GM23248 (cell line): Measurements from ENCODE around the gene IVD. TPM values are rescaled to one million over a fixed set of nuclear protein-coding genes. Genes with fewer than 3 reads are reported as not detected.

Experiments used
- DNase-seq: peaks from one replicate; pipeline ENCODE4 v3.0.0-alpha.2; 2015
- H2AFZ ChIP-seq: fragments of 200-600 bp; sonication (generic); 2 replicates; pipeline ENCODE4 v1.6.1; 2016; ENCODE audit warnings: antibody characterized with exemption
- H3F3A ChIP-seq: fragments of 200-600 bp; sonication (generic); 2 replicates; pipeline ENCODE4 v1.6.1; 2016; ENCODE audit warnings: mild to moderate bottlenecking, antibody characterized with exemption, mixed run types; ENCODE audit not compliant: insufficient read depth
- H3K27ac ChIP-seq: fragments of 200-600 bp; sonication (generic); 2 replicates; pipeline ENCODE4 v1.5.1; 2016; ENCODE audit warnings: mild to moderate bottlenecking
- H3K27me3 ChIP-seq: fragments of 200-600 bp; sonication (generic); replicated peaks from 2 replicates; pipeline ENCODE4 v1.6.1; 2016; ENCODE audit warnings: mild to moderate bottlenecking; ENCODE audit not compliant: insufficient read depth
- H3K36me3 ChIP-seq: fragments of 200-600 bp; sonication (generic); 2 replicates; pipeline ENCODE4 v1.6.1; 2016; ENCODE audit warnings: low read depth, mild to moderate bottlenecking
- H3K4me1 ChIP-seq: fragments of 200-600 bp; sonication (generic); 2 replicates; pipeline ENCODE4 v1.6.1; 2016; ENCODE audit warnings: mild to moderate bottlenecking; ENCODE audit not compliant: insufficient read depth
- H3K4me2 ChIP-seq: fragments of 200-600 bp; sonication (generic); one replicate; pipeline ENCODE4 v1.6.1; 2016; ENCODE audit warnings: mild to moderate bottlenecking; ENCODE audit not compliant: unreplicated experiment
- H3K4me3 ChIP-seq: fragments of 200-600 bp; sonication (generic); 2 replicates; pipeline ENCODE4 v1.5.1; 2016; ENCODE audit warnings: mild to moderate bottlenecking
- H3K79me2 ChIP-seq: fragments of 200-600 bp; sonication (generic); 2 replicates; pipeline ENCODE4 v1.6.1; 2016; ENCODE audit warnings: mild to moderate bottlenecking; ENCODE audit not compliant: insufficient read depth
- H3K9ac ChIP-seq: fragments of 200-600 bp; sonication (generic); 2 replicates; pipeline ENCODE4 v1.6.1; 2016; ENCODE audit warnings: mild to moderate bottlenecking
- H3K9me2 ChIP-seq: fragments of 200-600 bp; sonication (generic); 2 replicates; pipeline ENCODE4 v1.6.1; 2016; ENCODE audit warnings: mixed run types, mild to moderate bottlenecking, moderate library complexity; ENCODE audit not compliant: insufficient read depth
- H3K9me3 ChIP-seq: fragments of 200-600 bp; sonication (generic); one replicate; pipeline ENCODE4 v1.6.1; 2017; ENCODE audit warnings: low read depth
- H4K20me1 ChIP-seq: fragments of 200-600 bp; sonication (generic); 2 replicates; pipeline ENCODE4 v1.6.0; 2016; ENCODE audit not compliant: insufficient read depth
- EZH2 ChIP-seq: fragments of 200-600 bp; sonication (generic); IDR thresholded peaks from 2 replicates; pipeline ENCODE4 v1.6.1; 2018; ENCODE audit warnings: antibody characterized with exemption, mild to moderate bottlenecking; ENCODE audit not compliant: insufficient read depth, poor library complexity, severe bottlenecking
- EZH2phosphoT487 ChIP-seq: fragments of 200-600 bp; sonication (generic); IDR thresholded peaks from 2 replicates; pipeline ENCODE4 v1.6.1; 2018; ENCODE audit warnings: antibody characterized with exemption, moderate library complexity, mild to moderate bottlenecking, low read depth; ENCODE audit not compliant: insufficient read depth
- WGBS, 2 experiments: methylation state at CpG; one replicate each; pipeline ENCODE4 v1.1.6; 2015 to 2017; ENCODE audit warnings: low lambda C conversion rate in 2 of 2, low coverage in 1 of 2; ENCODE audit errors: missing lambda C conversion rate in 2 of 2; 5-methylcytosine and 5-hydroxymethylcytosine counted together
- in situ Hi-C: fragments of 300-500 bp; cut with MboI; formaldehyde crosslinking; loops from 2 replicates; pipeline ENCODE4 v1.15.0; 2020
- polyA plus RNA-seq: library from polyadenylated mRNA; unstranded; fragments of >200 nt; fragmentation: Nextera tagmentation; extraction: Ambion mirVana; gene quantifications from 2 replicates; pipeline ENCODE4 v1.2.1, GENCODE V29; 2016
- total RNA-seq: library from RNA; depleted of rRNA; stranded (reverse); fragments of >200 nt; shearing (Covaris generic); gene quantifications from 2 replicates; pipeline ENCODE4 v1.2.3, GENCODE V29; 2014

IVD gene
- total and polyA plus RNA-seq, 2 experiments from 2014 or later: 28.2 to 50.1 TPM

GRCh38 chr15:40364251-40364650, 41.3 kb upstream of the IVD start:
- H3K36me3 ChIP-seq: no peaks in the 10 kb centered on the region
- H3K9ac ChIP-seq: no peak overlapping the region
- in situ Hi-C loops: no loop called here
- DNase-seq: no peak
- no peaks in the 10 kb centered on the region for H3K9me2 ChIP-seq
- TF ChIP-seq EZH2 (no peak), EZH2phosphoT487 (no peak)
- H3K79me2 ChIP-seq: no peaks in the 10 kb centered on the region
- no peak overlapping the region for H3K4me2 ChIP-seq
- no peak overlapping the region for H3K4me3 ChIP-seq
- H4K20me1 ChIP-seq: no peaks in the 10 kb centered on the region
- H2AFZ ChIP-seq: no peak overlapping the region
- no peak overlapping the region for H3K27ac ChIP-seq
- H3F3A ChIP-seq: no peaks in the 10 kb centered on the region
- peaks cover under 1% of the 10 kb centered on the region; the same call in 1 of the 2 replicates for H3K27me3 ChIP-seq
- H3K4me1 ChIP-seq: no peaks in the 10 kb centered on the region
- H3K9me3 ChIP-seq: no peaks in the 10 kb centered on the region
- 54% methylated on average over 6 of the region's 6 CpGs for WGBS, 2 experiments

- Histone ChIP-seq H3K4me3 (no peak overlapping the region), H3K27ac (no peak overlapping the region), H3K9me3 (no peaks in the 10 kb centered on the region), H3K27me3 (no peaks in the 10 kb centered on the region; the same call in 1 of the 2 replicates), H3F3A (no peaks in the 10 kb centered on the region), H3K9ac (no peak overlapping the region), H3K36me3 (no peaks in the 10 kb centered on the region), H3K79me2 (no peaks in the 10 kb centered on the region), H2AFZ (no peak overlapping the region), H3K4me2 (no peak overlapping the region), H3K4me1 (no peaks in the 10 kb centered on the region), H4K20me1 (no peaks in the 10 kb centered on the region), H3K9me2 (no peaks in the 10 kb centered on the region)
- in situ Hi-C loops: no loop called here
- TF ChIP-seq EZH2: no peak
- TF ChIP-seq EZH2phosphoT487: no peak
- no peak for DNase-seq
- WGBS, 2 experiments: 71 to 74% methylated on average over 5 of the region's 5 CpGs
Observed at GRCh38 chr15:40365016-40365415, 40.6 kb upstream of the IVD start.

GRCh38 chr15:40365624-40366456, 39.8 kb upstream of the IVD start:
- Histone ChIP-seq H3F3A (no peaks in the 10 kb centered on the region), H4K20me1 (no peaks in the 10 kb centered on the region), H3K4me3 (no peak overlapping the region), H3K9ac (no peak overlapping the region), H3K27ac (no peak overlapping the region), H3K36me3 (no peaks in the 10 kb centered on the region), H2AFZ (no peak overlapping the region), H3K9me3 (no peaks in the 10 kb centered on the region), H3K79me2 (no peaks in the 10 kb centered on the region), H3K9me2 (no peaks in the 10 kb centered on the region), H3K4me1 (no peaks in the 10 kb centered on the region), H3K4me2 (no peak overlapping the region), H3K27me3 (no peaks in the 10 kb centered on the region; the same call in 1 of the 2 replicates)
- WGBS, 2 experiments: 64% methylated on average over 11 of the region's 11 CpGs
- no peak for DNase-seq
- TF ChIP-seq EZH2phosphoT487 (no peak), EZH2 (no peak)
- in situ Hi-C loops: no loop called here

- Histone ChIP-seq H3K27me3 (no peaks in the 10 kb centered on the region; the same call in 1 of the 2 replicates), H3K4me3 (no peak overlapping the region), H3K36me3 (no peaks in the 10 kb centered on the region), H3K9me2 (no peaks in the 10 kb centered on the region), H3K27ac (no peak overlapping the region), H3K9me3 (no peaks in the 10 kb centered on the region), H3F3A (no peaks in the 10 kb centered on the region), H3K79me2 (no peaks in the 10 kb centered on the region), H3K4me2 (no peak overlapping the region), H2AFZ (no peak overlapping the region), H3K9ac (no peak overlapping the region), H3K4me1 (no peaks in the 10 kb centered on the region), H4K20me1 (no peaks in the 10 kb centered on the region)
- no peak for TF ChIP-seq EZH2
- no peak for TF ChIP-seq EZH2phosphoT487
- 83 to 86% methylated on average over 13 to 14 of the region's 14 CpGs for WGBS, 2 experiments
- DNase-seq: no peak
- in situ Hi-C loops: no loop called here
Observed at GRCh38 chr15:40366457-40367370, 38.9 kb upstream of the IVD start.
